NCI-H1436 treated with DMSO at 0.1 percent for 48 hours (cell line): ENCODE results near the gene LEPR.
"Not testable (repeated sequence)": the region's sequence is repeated elsewhere in the genome, so short reads cannot be mapped to it uniquely, and the experiment has no call there.

ENCODE experiments used
- DNase-seq: peaks from one replicate; lab custom pipeline; 2025; lab: John Stamatoyannopoulos, UW

The LEPR gene

GRCh38 chr1:65435987-65436386 lies 15.5 kb downstream of the LEPR start:
- DNase-seq: no peak

DNA sequence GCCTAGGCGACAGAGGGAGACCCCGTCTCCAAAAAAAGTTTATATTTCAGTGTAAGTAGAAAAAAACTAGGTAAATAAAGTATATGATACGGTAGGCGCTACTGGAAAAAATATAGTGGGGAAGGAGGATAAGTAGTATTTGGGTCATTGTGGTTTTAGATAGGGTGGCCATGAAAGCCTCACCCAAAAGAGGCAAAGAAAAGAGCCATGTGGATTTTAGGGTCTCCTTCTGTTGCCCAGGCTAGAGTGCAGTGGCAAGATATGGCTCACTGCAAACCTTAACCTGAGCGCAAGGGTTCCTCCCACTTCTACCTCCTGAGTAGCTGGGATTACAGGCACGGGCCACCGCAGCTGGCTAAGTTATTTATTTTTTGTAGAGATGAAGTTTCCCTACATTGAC lies 17.1 kb downstream of the LEPR start:
- DNase-seq: no peak

DNA sequence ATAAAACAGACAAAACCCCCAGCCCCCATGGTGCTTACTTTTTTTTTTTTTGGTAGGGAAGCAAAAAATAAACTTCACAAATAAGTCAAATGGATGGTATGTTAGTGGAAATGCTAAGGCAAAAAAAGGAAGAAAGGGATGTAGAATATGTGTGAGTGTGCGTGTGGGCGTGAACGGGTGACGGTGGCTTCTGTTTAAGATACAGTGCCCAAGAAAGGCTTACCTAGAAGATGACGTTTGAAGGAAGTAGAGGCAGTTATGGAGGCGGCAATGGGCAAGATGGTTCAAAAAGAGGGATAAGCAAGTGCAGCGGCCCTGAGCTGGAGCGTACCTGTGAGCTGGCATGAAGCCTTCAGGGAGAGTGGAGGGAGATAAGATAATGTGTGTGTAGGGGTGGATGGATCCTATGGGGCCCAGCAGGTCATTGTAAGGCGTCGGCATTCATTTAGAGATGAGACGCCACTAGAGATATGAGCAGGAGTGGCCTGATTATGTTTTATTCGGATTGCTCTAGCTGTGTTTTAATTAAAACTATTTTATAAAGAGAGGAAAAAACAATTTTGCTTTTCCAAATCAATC lies 19.9 kb downstream of the LEPR start:
- no peak for DNase-seq

DNA sequence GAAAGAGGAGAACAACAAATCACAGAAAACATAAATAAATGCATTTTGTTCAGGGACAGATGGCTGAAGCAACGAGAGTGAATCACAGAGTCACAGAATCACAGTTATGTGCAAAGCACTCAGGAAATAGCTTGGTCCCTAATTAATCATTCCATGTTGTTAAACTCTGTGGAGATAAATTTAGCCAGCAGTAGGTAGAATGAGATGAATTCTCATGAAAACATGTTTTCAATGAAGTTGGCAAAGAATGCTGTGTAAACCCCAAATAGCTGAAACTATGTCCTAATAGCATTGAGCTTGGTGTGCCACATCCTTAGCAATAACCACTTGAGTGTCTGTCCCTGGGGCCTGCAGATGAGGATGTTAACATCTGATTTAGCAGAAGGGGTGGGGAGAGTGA lies 20.4 kb downstream of the LEPR start:
- no peak for DNase-seq

GRCh38 chr1:65441464-65441863 lies 21.0 kb downstream of the LEPR start:
- DNase-seq: no peak

GRCh38 chr1:65442442-65442841 lies 22.0 kb downstream of the LEPR start:
- DNase-seq: no peak

DNA sequence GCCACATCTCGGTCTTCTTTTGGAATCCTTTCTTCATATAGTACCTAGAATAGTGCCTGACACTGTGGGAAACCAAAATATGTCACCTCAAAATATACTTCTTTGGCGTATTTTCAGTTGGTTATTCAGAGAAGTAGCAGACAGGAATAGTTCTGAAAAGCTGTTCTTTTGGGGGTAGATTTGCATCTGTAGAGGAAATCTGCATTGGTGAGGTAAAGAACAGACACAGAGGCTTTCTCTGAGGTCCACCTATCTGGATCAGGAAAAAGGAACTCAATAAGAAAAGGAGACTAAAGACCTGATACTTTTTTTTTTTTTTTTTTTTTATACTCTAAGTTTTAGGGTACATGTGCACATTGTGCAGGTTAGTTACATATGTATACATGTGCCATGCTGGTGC lies 23.2 kb downstream of the LEPR start:
- DNase-seq: no peak

- no peak for DNase-seq
These were observed 23.7 kb downstream of the LEPR start for GRCh38 chr1:65444128-65444640.

- no peak for DNase-seq
These were observed 25.4 kb downstream of the LEPR start for GRCh38 chr1:65445837-65446236.

GRCh38 chr1:65449214-65449823 lies 28.9 kb downstream of the LEPR start:
- DNase-seq: no peak

DNA sequence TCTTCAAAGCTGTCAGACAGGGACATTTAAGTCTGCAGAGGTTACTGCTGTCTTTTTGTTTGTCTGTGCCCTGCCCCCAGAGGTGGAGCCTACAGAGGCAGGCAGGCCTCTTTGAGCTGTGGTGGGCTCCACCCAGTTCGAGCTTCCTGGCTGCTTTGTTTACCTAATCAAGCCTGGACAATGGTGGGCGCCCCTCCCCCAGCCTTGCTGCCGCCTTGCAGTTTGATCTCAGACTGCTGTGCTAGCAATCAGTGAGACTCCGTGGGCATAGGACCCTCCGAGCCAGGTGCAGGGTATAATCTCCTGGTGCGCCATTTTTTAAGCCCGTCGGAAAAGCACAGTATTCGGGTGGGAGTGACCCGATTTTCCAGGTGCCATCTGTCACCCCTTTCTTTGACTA lies 35.2 kb downstream of the LEPR start:
- not testable (repeated sequence) for DNase-seq

DNA sequence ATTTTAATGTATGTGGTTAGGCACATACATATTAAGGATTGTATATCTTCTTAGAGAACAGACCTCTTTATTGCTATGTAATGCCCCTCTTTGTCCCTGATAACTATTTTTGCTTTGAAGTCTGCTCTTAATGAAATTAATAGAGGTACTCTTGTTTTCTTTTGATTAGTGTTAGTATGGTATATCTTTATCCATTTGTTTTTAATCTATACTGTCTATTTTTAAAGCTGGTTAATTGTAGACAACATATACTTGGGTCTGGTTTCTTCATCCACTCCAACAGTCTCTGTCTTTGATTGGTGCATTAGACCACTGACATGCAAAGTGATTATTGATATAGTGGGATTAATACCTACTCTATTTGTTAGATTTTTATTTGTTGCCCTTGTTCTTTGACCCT lies 36.0 kb downstream of the LEPR start:
- no peak for DNase-seq

GRCh38 chr1:65457868-65458267 lies 37.4 kb downstream of the LEPR start:
- DNase-seq: no peak

DNA sequence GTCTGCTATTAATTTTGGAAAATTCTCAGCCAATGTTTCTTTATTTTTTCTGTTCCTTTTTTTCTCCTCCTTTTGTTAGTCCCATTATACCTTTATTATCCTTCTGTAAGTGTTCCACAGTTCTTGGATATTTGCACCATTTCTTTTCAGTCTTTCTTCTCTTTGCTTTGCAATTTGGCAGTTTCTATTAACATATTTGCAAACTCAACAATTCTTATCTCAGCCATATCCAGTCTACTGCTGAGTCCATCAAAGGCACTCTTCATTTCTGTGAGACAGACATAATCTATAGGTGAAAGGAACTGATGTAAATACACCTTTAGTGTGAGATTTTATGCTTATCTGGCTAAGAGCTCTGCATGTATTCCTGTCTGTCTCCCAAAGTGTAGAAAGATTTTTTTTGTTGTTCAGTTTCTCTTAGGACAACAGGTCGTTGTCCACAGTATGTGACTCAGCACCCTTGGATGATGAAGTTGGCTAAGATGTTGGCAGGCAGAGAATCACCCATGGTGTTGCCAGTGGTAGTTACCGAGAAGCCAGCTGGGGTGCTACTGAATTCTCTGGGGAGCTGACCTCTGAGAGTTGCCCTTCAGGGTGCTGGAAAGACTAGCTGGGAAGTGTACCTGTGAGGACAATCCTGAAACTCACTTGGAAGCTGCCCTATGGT lies 38.4 kb downstream of the LEPR start:
- no peak for DNase-seq

- no peak for DNase-seq
These were observed 38.9 kb downstream of the LEPR start for GRCh38 chr1:65459397-65459768.

DNA sequence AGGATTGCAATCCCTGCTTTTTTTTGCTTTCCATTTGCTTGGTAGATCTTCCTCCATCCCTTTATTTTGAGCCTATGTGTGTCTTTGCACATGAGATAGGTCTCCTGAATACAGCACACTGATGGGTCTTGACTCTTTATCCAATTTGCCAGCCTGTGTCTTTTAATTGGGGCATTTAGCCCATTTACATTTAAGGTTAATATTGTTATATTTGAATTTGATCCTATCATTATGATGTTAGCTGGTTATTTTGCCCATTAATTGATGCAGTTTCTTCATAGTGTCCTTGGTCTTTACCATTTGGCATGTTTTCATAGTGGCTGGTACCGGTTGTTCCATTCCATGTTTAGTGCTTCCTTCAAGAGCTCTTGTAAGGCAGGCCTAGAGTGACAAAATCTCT lies 45.4 kb downstream of the LEPR start:
- DNase-seq: not testable (repeated sequence)

DNA sequence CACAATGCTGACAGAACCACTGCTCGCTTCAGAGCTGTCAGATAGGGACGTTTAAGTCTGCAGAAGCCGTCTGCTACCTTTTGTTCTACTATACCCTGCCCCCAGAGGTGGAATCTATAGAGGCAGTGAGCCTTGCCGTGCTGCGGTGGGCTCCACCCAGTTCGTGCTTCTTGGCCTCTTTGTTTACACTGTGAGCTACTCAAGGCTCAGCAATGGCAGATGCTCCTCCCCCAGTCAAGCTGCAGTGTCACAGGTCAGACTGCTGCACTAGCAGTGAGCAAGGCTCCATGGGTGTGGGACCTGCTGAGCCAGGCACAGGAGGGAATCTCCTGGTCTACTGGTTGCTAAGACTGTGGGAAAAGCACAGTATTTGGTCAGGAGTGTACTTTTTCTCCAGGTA lies 47.1 kb downstream of the LEPR start:
- no peak for DNase-seq

- no peak for DNase-seq
These were observed 48.8 kb downstream of the LEPR start for GRCh38 chr1:65469126-65469888.

- no peak for DNase-seq
These were observed 49.4 kb downstream of the LEPR start for GRCh38 chr1:65469889-65470340.
